ENCODE data around the gene RNF144A. TPM values are rescaled to one million over a fixed set of nuclear protein-coding genes. Genes with fewer than 3 reads are reported as not detected.

RNF144A gene
- total and polyA plus RNA-seq, 2 experiments from 2014 or later: 2.8 to 14.7 TPM

GRCh38 chr2:7004636-7005035, 87.4 kb downstream of the RNF144A start (continued):
- TF ChIP-seq ZNF462 (CRISPR knock-in tag; IDR thresholded peaks at IDR 0.05): no peak

GRCh38 chr2:7007488-7007845, 90.3 kb downstream of the RNF144A start:
- Mint-ChIP-seq H3K4me1 (peaks cover 4% of the 10 kb centered on the region), H3K36me3 (ENCODE audit: low read depth) (no peaks in the 10 kb centered on the region), H3K27ac (no peak overlapping the region), H3K4me3 (no peak overlapping the region), H3K27me3 (ENCODE audit: insufficient read depth, low read depth, poor library complexity) (peaks cover 4% of the 10 kb centered on the region), H3K9me3 (no peaks in the 10 kb centered on the region)
- Histone ChIP-seq H3K27ac (ENCODE audit: low read depth) (no peak overlapping the region), H3F3A (replicated peaks; ENCODE audit: low read depth) (no peaks in the 10 kb centered on the region), H3K79me2 (replicated peaks; ENCODE audit: insufficient read depth) (no peaks in the 10 kb centered on the region), H3K4me2 (no peak overlapping the region), H3K27me3 (ENCODE audit: insufficient read depth) (no peaks in the 10 kb centered on the region), H3K36me3 (ENCODE audit: insufficient read depth) (no peaks in the 10 kb centered on the region), H4K20me1 (replicated peaks; ENCODE audit: insufficient read depth) (no peaks in the 10 kb centered on the region), H3K4me3 (no peak overlapping the region), H2AFZ (no peak overlapping the region), H3K9me2 (ENCODE audit: insufficient read depth) (no peaks in the 10 kb centered on the region), H3K4me1 (ENCODE audit: insufficient read depth) (0 out of 2 replicates have a peak, but pooled peaks cover 6% of the 10 kb centered on the region)
- TF ChIP-seq ZNF114 (CRISPR knock-in tag; IDR thresholded peaks at IDR 0.05) (no peak), EZH2phosphoT487 (IDR thresholded peaks at IDR 0.05; ENCODE audit: unreplicated experiment) (no peak), REST (IDR thresholded peaks at IDR 0.05; ENCODE audit: unreplicated experiment) (no peak), STAT1 (IDR thresholded peaks at IDR 0.05; ENCODE audit: unreplicated experiment) (no peak)
- ATAC-seq: no peak
- DNase-seq (ENCODE audit: low spot score): no peak
